ENCODE data around the gene POLG.

Gene POLG

GRCh38 chr15:89370120-89370977 lies 35.7 kb upstream of the POLG start:
- no peak for DNase-seq (ENCODE audit: low spot score)

GRCh38 chr15:89369341-89369947 lies 34.8 kb upstream of the POLG start:
- no peak for DNase-seq (ENCODE audit: low spot score)

GRCh38 chr15:89368566-89369223 lies 34.1 kb upstream of the POLG start:
- no peak for DNase-seq (ENCODE audit: low spot score)

GRCh38 chr15:89367485-89368451 lies 33.1 kb upstream of the POLG start:
- DNase-seq (ENCODE audit: low spot score): no peak

GRCh38 chr15:89366656-89367393 lies 32.2 kb upstream of the POLG start:
- no peak for DNase-seq (ENCODE audit: low spot score)

GRCh38 chr15:89365462-89366065 lies 30.9 kb upstream of the POLG start:
- no peak for DNase-seq (ENCODE audit: low spot score)

GRCh38 chr15:89364741-89365450 lies 30.3 kb upstream of the POLG start:
- no peak for DNase-seq (ENCODE audit: low spot score)

GRCh38 chr15:89364341-89364740 lies 29.7 kb upstream of the POLG start:
- DNase-seq (ENCODE audit: low spot score): no peak

GRCh38 chr15:89363770-89364169 lies 29.1 kb upstream of the POLG start:
- no peak for DNase-seq (ENCODE audit: low spot score)

- no peak for DNase-seq (ENCODE audit: low spot score)
Observed at GRCh38 chr15:89363133-89363532, 28.5 kb upstream of the POLG start.

GRCh38 chr15:89362203-89363101 lies 27.8 kb upstream of the POLG start:
- no peak for DNase-seq (ENCODE audit: low spot score)

- DNase-seq (ENCODE audit: low spot score): peak; percentile 15
Observed at GRCh38 chr15:89361451-89362202, 27.0 kb upstream of the POLG start.

- no peak for DNase-seq (ENCODE audit: low spot score)
Observed at GRCh38 chr15:89360294-89360971, 25.8 kb upstream of the POLG start.

GRCh38 chr15:89359471-89360293 lies 25.1 kb upstream of the POLG start:
- DNase-seq (ENCODE audit: low spot score): no peak

- DNase-seq (ENCODE audit: low spot score): peak; percentile 81
Observed at GRCh38 chr15:89358755-89359439, 24.3 kb upstream of the POLG start.

GRCh38 chr15:89358435-89358754 lies 23.8 kb upstream of the POLG start:
- peak; percentile 5 for DNase-seq (ENCODE audit: low spot score)

Measured in hematopoietic multipotent progenitor cell treated with erythropoietin and hydrocortisone succinate and interleukin-3 and kit ligand, for 15 days (in vitro differentiated cells).